Heart left ventricle (tissue), 16 donors: ENCODE data around the gene MAFG. TPM values are rescaled to one million over a fixed set of nuclear protein-coding genes. Genes with fewer than 3 reads are reported as not detected.

ENCODE experiments used
- ATAC-seq, 4 donors: fragments of 200-7000 bp; cut with Tn5 transposase; one replicate each; pipeline ENCODE4 v1.9.1; 2020 to 2022; ENCODE audit warnings: moderate library complexity in 4 of 4, mild to moderate bottlenecking in 3 of 4, moderate number of reproducible peaks in 1 of 4
- DNase-seq, 5 donors: peaks; one replicate each; pipeline ENCODE4 v3.0.0-alpha.2; 2020
- H3K27ac ChIP-seq, 12 donors: fragments of 200-600 bp; sonication (generic) in 4 of 12; one replicate each; pipeline versions ENCODE4 v1.5.0 to v1.8.0; 2016 to 2022; ENCODE audit warnings: mild to moderate bottlenecking in 2 of 12
- H3K27me3 ChIP-seq, 9 donors: fragments of 200-600 bp; sonication (generic) in 2 of 9; one replicate each; pipeline versions ENCODE4 v1.5.1 to v1.8.0; 2016 to 2022; ENCODE audit warnings: mild to moderate bottlenecking in 3 of 9
- H3K36me3 ChIP-seq, 9 donors: fragments of 200-600 bp; sonication (generic) in 2 of 9; one replicate each; pipeline versions ENCODE4 v1.5.0 to v1.8.0; 2018 to 2022; ENCODE audit warnings: mild to moderate bottlenecking in 2 of 9
- H3K4me1 ChIP-seq, 12 donors: fragments of 200-600 bp; sonication (generic) in 4 of 12; one replicate each; pipeline versions ENCODE4 v1.5.0 to v1.8.0; 2016 to 2022; ENCODE audit warnings: mild to moderate bottlenecking in 3 of 12
- H3K4me3 ChIP-seq, 12 donors: fragments of 200-600 bp; sonication (generic) in 4 of 12; one replicate each; pipeline versions ENCODE4 v1.5.0 to v1.8.0; 2017 to 2022; ENCODE audit warnings: mild to moderate bottlenecking in 9 of 12, moderate library complexity in 4 of 12
- H3K9me3 ChIP-seq, 12 donors: fragments of 200-600 bp; sonication (generic) in 4 of 12; one replicate each; pipeline versions ENCODE4 v1.5.0 to v1.8.0; 2016 to 2022; ENCODE audit warnings: mild to moderate bottlenecking in 1 of 12
- POLR2A ChIP-seq, 2 donors: fragments of 450-650 bp; IDR thresholded peaks; one replicate each; pipeline ENCODE4 v1.6.1; 2017; ENCODE audit warnings: antibody characterized with exemption in 2 of 2, mild to moderate bottlenecking in 2 of 2, moderate library complexity in 2 of 2
- WGBS, 4 donors: extraction: QIAGEN DNeasy Blood & Tissue Kit in 2 of 4; methylation state at CpG; one replicate each; pipeline versions ENCODE4 v1.1.5 to v1.1.7; 2013 to 2018; 5-methylcytosine and 5-hydroxymethylcytosine counted together
- intact Hi-C, 10 donors: fragments of 100-400 bp; cut with DNase I; formaldehyde crosslinking; loops; one replicate each; pipeline versions ENCODE4 v1.11.1 to v1.14.2; 2022
- polyA plus RNA-seq, 2 donors: library from polyadenylated mRNA; stranded (reverse); fragments of 200-250 nt; gene quantifications; one replicate each; pipeline ENCODE4 v1.2.3, GENCODE V29; 2013
- total RNA-seq, 9 donors: library from RNA; depleted of rRNA in 2 of 9; stranded (reverse); fragments of >200 nt in 2 of 9; fragmentation: NEBNext Ultra II Directional in 3 of 9; extraction: Animal tissue kit (Norgen Biotek cat#: 25700) in 3 of 9; gene quantifications; one replicate each; pipeline versions ENCODE4 v1.1.0 to v1.2.4, GENCODE V29; 2016 to 2023
- TF ChIP-seq, protein P1 (sequence below), 12 donors: fragments of 200-600 bp; sonication (generic) in 4 of 12; IDR thresholded peaks; one replicate each; pipeline versions ENCODE4 v1.5.0 to v1.8.0; 2018 to 2022; ENCODE audit warnings: antibody characterized with exemption in 12 of 12, mild to moderate bottlenecking in 5 of 12
- donor health status: ischemic (EF 13 %, LVEDD 7.1; RV severe dilation, severe dysfunction).
- donor health status: healthy with polysubstance abuse.
- donor health status: DM: no; HTN: yes; CAD: no.
- donor health status: DM: no; HTN: no; CAD: no.
- donor health status: ischemic (EF 25% LVEDD 6.9; RV normal size, moderate dysfunction).
- donor health status: ischemic (EF 25% LVEDD 5.7; RV mildly dilated, moderate dysfunction).
- donor health status: healthy.
- donor health status: DM: yes; HTN: yes; CAD: no.
- donor health status: ischemic (EF 35%, LVEDD 5.7; RV mildly dilated, moderate dysfunction).
- donor health status: nonischemic (EF 11% LVEDD 7.7; RV severe dilation, severe dysfunction).
- donor health status: DM: yes; HTN: yes; CAD: no.
- donor health status: PGD.
- donor health status: ischemic (EF 29% LVEDD 5.4; RV normal size, mild dysfunction).
- donor health status: nonischemic (EF 23%, LVEDD 6.1; RV moderate dilation, normal function).

MAFG gene
- total and polyA plus RNA-seq, 11 donors = 10.2 to 30.5 (median 18.0) TPM

DNA sequence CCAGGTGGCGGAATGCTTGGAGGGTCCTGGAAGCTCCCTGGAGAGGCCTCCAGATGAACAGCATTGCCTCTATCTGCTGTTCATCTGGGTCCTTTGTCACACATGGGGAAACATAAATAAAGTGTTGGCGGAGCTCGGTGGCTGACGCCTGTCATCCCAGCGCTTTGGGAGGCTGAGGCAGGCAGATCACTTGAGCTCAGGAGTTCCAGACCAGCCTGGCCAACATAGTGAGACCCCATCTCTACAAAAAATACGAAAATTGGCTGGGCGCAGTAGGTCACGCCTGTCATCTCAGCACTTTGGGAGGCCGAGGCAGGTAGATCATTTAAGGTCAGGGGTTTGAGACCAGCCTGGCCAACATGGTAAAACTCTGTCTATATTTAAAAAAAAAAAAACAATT, 17.3 kb upstream of the MAFG start:
- DNase-seq (no peak), ATAC-seq (no peak)
- Histone ChIP-seq H3K27me3 (peaks cover 0 to 11% (median 0%) of the 10 kb centered on the region in 9 donors), H3K9me3 (no peaks in the 10 kb centered on the region), H3K4me3 (no peak overlapping the region), H3K36me3 (no peaks in the 10 kb centered on the region), H3K27ac (no peak overlapping the region), H3K4me1 (peaks cover 0 to 21% (median 16%) of the 10 kb centered on the region in 12 donors)
- 75 to 87% (median 85%) methylated on average over 5 to 9 of the region's 9 CpGs for WGBS, 4 donors
- intact Hi-C loops = no loop called here
- TF ChIP-seq, protein P1, sequence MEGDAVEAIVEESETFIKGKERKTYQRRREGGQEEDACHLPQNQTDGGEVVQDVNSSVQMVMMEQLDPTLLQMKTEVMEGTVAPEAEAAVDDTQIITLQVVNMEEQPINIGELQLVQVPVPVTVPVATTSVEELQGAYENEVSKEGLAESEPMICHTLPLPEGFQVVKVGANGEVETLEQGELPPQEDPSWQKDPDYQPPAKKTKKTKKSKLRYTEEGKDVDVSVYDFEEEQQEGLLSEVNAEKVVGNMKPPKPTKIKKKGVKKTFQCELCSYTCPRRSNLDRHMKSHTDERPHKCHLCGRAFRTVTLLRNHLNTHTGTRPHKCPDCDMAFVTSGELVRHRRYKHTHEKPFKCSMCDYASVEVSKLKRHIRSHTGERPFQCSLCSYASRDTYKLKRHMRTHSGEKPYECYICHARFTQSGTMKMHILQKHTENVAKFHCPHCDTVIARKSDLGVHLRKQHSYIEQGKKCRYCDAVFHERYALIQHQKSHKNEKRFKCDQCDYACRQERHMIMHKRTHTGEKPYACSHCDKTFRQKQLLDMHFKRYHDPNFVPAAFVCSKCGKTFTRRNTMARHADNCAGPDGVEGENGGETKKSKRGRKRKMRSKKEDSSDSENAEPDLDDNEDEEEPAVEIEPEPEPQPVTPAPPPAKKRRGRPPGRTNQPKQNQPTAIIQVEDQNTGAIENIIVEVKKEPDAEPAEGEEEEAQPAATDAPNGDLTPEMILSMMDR (IDR thresholded peaks at IDR 0.05) = no peak
- TF ChIP-seq POLR2A (IDR thresholded peaks at IDR 0.05) = no peak

DNA sequence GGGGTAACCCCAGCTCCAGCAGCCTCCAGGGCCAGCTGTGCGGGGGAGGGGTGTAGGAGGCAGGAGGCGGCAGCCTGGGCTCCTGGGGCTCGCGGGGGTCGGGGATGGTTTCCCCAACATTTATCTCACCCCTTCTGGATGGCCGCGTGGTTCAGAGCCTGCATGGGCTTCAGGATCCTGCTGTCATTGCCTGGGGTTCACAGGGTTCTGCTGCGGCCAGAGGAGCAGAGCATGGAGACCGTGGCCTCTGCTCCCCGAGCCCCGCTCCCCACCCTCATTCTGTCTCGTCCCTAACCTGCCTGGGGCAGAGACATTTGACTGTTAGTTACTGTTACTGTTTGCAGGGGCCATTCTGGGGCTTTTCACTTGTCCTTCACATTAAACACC, 14.6 kb upstream of the MAFG start:
- Histone ChIP-seq H3K27me3 (peaks cover 0 to 11% (median 0%) of the 10 kb centered on the region in 9 donors), H3K27ac (peak overlapping the region in 11 of 12 donors; percentile 12 to 92 (median 77)), H3K36me3 (no peaks in the 10 kb centered on the region), H3K9me3 (no peaks in the 10 kb centered on the region), H3K4me3 (peak overlapping the region in 11 of 12 donors; percentile 27 to 60 (median 47)), H3K4me1 (peaks cover 0 to 42% (median 21%) of the 10 kb centered on the region in 12 donors)
- no peak for TF ChIP-seq POLR2A (IDR thresholded peaks at IDR 0.05)
- TF ChIP-seq, protein P1 (IDR thresholded peaks at IDR 0.05) = no peak
- 20 to 43% (median 31%) methylated on average over 7 to 11 of the region's 12 CpGs for WGBS, 4 donors
- DNase-seq (no peak), ATAC-seq (peak; percentile 1 to 31 (median 10))
- intact Hi-C loops = no loop called here

DNA sequence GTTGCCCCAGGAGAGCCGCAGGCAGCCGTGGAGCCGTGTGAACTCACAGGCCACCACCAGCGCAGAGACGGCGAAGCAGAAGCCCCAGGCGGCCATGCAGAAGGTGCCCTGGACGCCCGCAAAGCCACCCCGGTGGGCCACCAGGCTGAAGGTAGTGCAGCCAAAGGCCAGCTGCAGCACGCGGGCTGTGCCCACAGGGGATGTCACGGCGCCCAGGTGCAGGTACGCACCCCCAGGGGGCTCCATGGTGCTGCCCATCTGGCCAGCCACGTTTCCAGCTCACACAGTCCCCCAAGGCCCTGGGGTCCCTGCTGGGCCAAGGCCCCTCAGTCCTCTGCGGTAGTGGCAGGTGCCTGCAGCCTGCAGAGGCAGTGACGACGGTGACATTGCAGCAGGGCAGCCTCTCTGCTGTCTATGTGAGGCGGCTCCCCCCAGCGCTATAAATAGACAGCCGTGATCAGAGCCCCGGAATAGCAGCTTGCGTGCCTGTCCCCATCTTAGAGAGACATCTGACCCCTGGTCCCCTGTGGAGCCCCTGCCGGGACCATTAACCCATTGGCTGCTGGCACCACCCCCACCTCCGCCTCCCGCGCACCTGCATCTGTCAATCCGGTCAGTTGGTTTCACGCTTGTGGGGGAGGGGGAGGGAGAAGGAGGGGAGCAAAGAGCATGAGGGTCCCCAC, 14.1 kb upstream of the MAFG start:
- DNase-seq (peak in 4 of 5 donors; percentile 72 to 85 (median 76)), ATAC-seq (peak; percentile 74 to 89 (median 80))
- intact Hi-C loops = no loop called here
- Histone ChIP-seq H3K36me3 (no peaks in the 10 kb centered on the region), H3K27ac (peak overlapping the region in 11 of 12 donors; percentile 12 to 92 (median 77)), H3K4me1 (peaks cover 0 to 47% (median 26%) of the 10 kb centered on the region in 12 donors), H3K4me3 (peak overlapping the region in 11 of 12 donors; percentile 27 to 60 (median 47)), H3K9me3 (no peaks in the 10 kb centered on the region), H3K27me3 (peaks cover 0 to 11% (median 0%) of the 10 kb centered on the region in 9 donors)
- TF ChIP-seq, protein P1 (IDR thresholded peaks at IDR 0.05) = no peak
- TF ChIP-seq POLR2A (IDR thresholded peaks at IDR 0.05) = no peak
- WGBS, 4 donors = 30 to 34% (median 32%) methylated on average over 28 to 30 of the region's 30 CpGs
